Ishikawa (cell line): ENCODE results near the gene CERT1.

Experiments
- CEBPB ChIP-seq: IDR thresholded peaks from 2 replicates; pipeline ENCODE4 v1.6.1; 2012
- CREB1 ChIP-seq: IDR thresholded peaks from 2 replicates; pipeline ENCODE4 v1.6.1; 2012; ENCODE audit warnings: low read depth
- EP300 ChIP-seq: IDR thresholded peaks from 2 replicates; pipeline ENCODE4 v1.6.1; 2012; ENCODE audit warnings: borderline replicate concordance
- FOXM1 ChIP-seq: IDR thresholded peaks from 2 replicates; pipeline ENCODE4 v1.6.1; 2012; ENCODE audit warnings: low read depth, borderline replicate concordance
- TAF1 ChIP-seq: IDR thresholded peaks from 2 replicates; pipeline ENCODE4 v1.6.1; 2012; ENCODE audit warnings: low read depth, mild to moderate bottlenecking
- USF1 ChIP-seq: IDR thresholded peaks from 2 replicates; pipeline ENCODE4 v1.6.1; 2012
- TF ChIP-seq, protein P1 (sequence below): IDR thresholded peaks from 2 replicates; pipeline ENCODE4 v1.6.1; 2012; ENCODE audit warnings: low read depth, mild to moderate bottlenecking

- TF ChIP-seq CEBPB (no peak), USF1 (no peak), EP300 (no peak), TAF1 (no peak), CREB1 (no peak), FOXM1 (no peak)
- TF ChIP-seq, protein P1, sequence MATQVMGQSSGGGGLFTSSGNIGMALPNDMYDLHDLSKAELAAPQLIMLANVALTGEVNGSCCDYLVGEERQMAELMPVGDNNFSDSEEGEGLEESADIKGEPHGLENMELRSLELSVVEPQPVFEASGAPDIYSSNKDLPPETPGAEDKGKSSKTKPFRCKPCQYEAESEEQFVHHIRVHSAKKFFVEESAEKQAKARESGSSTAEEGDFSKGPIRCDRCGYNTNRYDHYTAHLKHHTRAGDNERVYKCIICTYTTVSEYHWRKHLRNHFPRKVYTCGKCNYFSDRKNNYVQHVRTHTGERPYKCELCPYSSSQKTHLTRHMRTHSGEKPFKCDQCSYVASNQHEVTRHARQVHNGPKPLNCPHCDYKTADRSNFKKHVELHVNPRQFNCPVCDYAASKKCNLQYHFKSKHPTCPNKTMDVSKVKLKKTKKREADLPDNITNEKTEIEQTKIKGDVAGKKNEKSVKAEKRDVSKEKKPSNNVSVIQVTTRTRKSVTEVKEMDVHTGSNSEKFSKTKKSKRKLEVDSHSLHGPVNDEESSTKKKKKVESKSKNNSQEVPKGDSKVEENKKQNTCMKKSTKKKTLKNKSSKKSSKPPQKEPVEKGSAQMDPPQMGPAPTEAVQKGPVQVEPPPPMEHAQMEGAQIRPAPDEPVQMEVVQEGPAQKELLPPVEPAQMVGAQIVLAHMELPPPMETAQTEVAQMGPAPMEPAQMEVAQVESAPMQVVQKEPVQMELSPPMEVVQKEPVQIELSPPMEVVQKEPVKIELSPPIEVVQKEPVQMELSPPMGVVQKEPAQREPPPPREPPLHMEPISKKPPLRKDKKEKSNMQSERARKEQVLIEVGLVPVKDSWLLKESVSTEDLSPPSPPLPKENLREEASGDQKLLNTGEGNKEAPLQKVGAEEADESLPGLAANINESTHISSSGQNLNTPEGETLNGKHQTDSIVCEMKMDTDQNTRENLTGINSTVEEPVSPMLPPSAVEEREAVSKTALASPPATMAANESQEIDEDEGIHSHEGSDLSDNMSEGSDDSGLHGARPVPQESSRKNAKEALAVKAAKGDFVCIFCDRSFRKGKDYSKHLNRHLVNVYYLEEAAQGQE, result no peak
Measured at GRCh38 chr5:75545131-75545530, 33.7 kb upstream of the CERT1 start.
